Measurements from ENCODE around the gene LPP.

Gene LPP

DNA sequence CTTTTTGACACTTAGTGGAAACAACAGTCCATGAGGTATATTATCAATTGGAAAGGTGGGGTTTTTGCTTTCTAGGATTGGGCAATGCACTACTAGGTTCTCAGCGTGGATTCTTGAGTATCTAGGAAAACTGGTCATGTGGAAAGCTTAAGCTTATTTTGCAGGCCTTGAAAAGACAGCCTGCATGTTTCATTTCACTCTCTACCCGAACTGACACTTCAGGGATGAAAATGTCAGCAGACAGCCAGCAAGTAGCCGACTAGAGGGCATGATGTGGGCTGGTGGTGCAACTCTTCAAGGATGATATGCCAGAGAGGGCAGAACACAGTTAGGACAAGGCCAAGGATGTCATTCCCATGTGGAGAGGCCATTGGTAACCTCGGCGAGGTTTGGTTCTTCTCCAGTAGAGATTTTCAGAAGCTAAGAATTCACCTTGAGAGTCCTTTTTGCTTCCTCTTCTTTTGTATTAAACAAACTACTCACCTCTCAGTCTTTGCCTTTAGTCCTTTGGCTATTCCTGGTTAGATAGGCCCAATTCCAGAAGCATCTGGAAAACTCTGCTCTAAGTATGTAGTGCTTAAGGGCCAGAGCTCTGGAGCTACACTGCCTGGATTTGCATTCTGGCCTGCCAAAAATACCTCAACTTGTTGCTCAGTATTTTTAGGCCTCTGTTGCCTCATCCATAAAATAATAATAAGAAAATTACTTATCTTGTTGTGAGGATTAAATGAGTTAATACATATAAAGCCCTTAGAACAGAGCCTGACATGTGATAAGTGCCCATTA, 17.9 kb downstream of the LPP start:
- DNase-seq: no peak

DNA sequence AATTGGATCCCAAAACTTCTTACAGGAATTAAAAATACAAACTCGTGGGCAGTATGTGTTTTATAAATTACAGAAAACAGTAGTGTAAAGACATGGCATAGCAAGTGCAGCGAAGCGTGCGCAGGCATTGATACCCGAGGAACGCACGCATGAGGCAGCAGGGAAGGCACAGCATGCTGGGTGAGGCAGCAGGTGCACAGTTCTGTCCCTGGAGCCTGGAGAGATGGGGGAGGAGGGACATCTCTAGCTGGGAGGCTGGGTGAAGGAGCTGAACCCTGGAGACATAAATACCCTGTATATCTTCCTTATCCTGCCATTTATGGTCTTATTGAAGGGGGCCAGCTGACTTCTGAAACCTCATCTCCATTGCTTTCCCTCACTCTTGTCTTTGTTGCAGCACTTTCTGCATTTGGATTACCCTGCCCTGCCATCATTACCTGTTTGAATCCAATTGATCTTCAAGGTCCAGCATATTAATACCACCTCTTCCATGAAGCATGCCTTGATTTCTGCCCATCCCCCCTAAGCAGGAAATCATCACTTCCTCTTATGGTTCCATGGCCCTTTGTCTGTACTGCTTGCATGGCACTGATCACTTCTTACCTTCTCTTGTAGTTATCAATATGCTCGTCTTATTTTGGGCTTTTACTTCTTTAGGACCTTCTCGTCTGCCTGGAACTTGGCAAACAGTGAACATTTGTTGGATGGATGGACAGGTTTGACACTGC, 20.5 kb downstream of the LPP start:
- no peak for DNase-seq

DNA sequence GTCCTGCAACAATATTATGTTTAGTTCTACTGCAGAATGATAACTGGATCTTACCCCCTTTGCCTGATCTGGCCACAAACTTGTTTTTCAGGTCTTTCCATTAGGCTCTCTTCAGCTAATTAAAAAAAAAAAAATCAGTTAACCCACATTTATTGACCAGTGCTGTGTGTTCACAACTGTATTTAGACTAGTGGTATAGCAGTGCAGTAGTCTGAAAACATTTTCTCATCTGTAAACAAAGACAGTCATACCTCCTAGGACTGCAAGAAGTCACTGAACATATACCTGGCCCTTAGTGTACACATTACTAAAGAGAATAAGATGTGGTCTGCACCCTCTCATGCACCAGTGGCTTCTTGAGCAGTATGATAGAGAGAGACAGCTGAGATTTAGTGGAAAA, 22.5 kb downstream of the LPP start:
- DNase-seq: no peak

DNA sequence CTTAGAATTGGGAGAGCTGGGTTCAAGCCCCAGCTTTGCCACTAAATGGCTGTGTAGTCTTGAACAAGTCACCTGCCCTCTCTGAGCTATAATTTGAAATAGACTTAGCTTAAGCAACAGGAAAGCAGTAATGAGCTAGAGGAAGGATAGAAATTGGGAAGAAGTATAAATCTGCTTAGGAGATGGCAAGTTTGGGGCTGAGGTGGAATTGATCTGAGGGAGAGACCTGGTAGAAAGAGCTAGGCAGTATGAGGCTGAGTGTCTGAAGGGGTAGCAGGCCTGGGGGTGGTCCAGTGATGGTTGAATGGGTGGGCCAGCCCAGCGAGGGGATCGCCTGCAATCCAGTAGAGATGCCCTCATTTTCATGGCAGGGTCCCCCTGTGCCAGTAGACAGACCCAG, 22.9 kb downstream of the LPP start:
- no peak for DNase-seq

DNA sequence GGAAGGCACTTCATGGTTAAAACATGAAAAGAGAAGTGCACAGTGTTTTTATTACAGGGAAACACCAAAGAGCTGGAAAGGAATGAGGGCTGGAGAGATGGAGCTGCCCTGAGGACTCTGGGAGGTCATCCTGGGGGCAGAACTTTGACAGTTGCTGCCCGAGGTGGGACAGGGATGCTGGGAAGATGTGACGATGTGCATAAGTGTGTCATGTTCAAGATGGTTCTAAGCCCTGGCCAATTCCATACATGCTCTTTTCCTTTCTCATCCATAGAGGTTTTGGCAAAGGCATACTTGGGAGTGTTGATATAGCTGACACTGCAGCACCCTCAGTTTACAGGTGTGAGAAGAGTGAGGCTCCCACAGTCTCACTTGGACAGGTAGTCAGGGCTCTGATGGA, 23.8 kb downstream of the LPP start:
- DNase-seq: no peak

DNA sequence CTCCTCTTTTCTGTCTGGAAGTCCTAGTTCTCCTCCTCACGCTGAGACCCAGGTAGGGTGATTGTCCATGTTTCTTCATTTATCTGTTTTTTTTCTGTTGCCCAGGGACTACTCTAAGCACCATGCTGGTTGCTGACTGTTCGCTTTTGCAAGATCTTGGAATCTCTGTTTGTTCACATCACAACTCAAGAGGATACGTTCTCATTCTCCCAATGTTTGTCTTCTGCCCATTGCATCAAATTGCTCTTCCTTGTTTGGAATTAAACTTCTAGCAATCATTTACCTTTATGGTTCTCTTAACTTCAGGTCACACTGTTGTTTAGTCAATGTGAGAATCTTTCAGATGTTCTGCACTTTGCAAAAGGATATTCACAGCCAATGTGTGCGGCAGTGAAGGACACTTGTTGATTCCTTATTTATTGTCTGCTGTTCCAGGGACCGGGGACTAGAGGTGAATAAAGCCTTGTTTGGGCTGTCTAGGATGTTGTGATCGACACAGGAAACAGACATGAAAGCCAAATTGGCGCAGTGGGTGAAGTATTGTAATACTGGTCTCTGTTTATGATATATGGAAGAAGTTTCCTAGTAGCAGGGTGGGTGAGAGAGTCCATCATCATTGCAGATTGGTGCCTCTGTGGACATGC, 24.5 kb downstream of the LPP start:
- DNase-seq: no peak

DNA sequence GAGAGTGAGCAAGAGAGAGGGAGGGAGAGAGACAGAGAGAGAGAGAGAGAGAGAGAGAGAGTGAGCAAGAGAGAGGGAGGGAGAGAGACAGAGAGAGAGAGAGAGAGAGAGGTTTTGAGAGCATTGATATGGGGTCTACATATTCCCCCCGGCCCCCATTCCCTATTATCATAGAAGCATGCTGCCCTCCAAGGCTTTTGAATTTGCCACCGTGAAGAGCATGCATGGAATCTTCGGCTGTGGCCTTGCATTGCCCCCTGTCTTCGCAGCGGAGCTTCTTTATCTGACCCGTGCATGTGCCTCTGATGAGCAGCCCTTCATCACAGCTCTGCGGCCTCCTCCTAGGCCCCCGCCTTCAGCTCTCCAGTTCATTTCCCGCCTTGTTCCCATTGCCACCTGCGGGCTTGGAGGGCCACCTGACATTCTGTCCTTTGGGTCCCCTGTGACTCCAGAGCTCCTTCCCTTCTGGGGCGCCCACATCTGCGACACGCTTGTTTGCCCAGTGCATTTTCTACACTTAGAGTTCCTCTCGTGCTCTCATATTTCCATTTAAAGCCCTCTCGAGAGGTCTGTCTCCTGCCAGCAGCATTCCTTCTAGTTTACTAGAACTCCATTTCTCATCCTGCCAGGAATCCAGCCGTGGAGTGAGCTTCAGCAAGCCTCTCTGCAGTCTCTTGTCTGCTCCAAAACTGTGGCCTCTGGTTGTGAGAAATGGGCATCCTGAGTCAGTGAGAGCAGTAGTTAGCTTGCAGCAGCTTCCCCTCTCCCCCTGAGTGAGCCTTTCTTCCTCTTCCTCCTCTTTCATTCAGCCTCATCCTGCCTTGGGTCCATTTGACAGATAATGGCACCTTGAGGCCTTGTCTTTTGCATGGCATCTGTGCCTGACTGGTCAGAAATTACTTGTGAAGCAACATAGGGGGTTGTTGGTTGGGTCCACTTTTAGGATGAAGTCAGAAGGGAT, 25.3 kb downstream of the LPP start:
- DNase-seq: no peak

DNA sequence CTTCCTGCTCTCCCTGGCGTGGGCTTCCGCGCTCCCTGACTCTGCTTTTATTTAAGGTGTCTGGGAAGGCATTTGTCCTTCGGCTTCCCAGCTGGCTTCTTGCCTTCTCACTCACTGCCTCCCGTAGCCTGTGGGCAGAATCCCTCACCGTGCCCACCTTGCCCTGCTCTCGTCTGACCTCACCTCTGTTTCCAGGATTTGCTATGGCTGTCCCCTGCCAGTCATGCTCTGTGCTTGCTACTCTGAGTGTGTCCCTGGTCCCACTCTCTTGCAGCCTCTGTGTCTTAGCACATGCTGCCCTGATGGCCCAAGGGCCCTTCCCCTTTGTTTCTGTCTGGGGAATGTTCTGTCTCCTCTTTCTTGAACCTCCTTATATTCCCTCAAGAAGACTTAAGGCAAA, 26.2 kb downstream of the LPP start:
- DNase-seq: no peak

DNA sequence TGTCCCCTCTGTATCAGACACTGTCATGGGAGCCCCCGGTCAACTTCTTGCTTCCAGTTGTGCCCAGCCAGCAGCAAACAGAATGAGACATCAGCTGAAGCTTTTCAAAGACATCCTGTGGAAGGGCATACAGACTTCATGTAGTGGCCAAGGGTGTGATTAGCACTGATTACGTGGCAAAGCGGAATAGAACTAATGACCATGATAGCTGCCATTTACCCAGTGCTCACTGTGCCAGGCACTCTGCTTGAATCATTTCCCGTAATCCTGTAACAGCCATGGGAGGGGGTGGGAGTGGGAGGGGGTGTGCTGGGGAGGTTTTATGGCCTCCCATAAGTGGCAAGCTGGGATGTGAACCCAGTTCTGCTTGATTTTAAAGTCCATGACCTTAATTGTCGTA, 29.5 kb downstream of the LPP start:
- no peak for DNase-seq

DNA sequence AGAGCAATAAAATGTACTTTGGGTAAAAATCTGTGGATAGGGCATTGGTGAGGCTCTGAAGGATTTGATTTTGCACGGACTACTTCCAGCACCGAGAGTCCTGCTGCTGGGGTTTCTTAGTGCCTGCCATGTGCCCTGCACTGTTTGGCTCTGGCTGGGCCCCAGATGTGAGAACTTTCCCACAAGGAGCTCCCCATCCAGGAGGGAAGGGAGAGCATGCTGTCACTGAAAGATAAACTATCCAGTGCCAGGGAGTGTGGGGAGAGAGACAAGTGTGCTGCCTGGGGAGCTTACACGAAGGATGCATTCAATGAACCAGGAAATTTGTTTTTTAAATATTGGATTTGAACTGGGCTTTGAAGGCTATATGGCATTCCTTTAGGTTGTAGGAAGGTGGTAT, 30.2 kb downstream of the LPP start:
- no peak for DNase-seq

DNA sequence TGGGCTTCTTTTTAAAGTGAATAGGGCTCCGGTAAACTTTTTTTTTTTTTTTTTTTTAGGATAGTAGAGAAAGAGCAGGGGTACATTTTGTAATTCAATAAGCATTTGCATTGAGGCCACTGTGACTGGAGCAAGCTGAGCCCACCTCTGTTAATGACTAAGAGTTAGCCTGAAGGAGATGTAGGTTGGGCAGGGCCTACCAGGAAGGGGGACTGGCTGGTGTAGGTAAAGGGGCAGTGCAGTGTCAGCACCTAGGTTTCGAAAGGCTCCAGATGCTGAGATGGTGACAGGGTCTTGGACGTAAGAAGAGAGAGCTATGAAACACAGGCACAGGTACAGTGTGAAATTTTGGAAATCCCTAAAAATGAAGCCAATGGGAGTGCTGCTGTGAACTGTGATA, 30.7 kb downstream of the LPP start:
- DNase-seq: no peak

DNA sequence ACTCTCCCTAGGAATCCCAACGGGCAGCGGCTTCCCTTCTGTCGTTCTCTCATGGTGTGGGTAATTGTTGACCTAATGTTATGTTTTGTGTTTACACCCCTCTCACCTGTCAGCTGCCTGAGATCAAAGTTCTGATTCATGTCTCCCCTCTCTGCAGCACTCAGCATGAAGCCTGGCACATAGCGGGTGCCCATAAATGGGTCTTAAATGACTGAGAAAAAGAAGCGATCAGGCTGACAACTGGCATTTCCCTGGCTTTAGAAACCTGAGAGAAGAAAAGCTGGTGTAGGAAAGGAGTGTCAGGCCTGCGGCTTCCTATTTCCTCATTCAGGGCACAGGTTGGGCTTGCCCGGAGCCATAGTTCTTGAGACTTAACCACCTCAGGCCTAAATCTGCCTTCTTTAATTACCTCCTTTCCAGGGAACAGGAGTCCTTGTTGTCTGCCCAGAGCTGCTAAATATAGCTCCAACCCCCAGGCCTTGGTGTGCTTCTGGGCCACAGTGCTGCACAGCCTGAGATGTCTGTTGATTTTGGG, 31.8 kb downstream of the LPP start:
- no peak for DNase-seq

DNA sequence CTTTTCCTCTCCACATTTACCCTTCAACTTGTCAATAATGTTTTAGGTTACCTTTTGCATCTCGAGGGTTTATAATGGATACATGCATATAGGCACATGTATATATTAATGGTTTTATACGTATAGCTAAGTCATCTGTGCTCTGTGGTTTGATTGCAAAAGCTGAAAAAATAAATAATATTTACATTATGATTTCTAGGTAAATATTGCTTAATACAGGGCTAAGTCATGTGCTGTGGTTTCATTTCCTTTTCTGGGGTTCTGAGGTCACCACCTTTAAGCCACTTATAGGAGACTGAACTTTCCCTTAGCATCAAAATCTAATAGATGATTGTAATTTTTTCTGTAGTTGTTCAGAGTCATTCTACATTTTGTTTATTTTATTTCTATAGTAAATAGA, 33.1 kb downstream of the LPP start:
- DNase-seq: no peak

DNA sequence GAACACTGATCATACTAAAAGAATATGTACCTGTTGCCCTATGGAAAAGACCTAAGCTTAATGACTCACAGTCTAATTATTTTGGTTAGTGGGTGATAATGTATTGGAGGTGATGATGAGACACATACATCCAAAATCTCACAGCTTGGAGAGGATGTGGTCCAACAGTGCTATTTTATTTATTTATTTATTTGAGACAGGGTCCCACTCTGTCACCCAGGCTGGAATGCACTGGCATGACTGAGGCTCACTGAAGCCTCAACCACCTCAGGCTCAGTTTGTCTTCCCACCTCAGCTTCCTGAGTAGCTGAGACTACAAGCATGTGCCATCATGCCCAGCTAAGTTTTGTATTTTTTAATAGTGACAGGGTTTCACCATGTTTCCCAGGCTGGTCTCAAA, 35.0 kb downstream of the LPP start:
- DNase-seq: no peak

DNA sequence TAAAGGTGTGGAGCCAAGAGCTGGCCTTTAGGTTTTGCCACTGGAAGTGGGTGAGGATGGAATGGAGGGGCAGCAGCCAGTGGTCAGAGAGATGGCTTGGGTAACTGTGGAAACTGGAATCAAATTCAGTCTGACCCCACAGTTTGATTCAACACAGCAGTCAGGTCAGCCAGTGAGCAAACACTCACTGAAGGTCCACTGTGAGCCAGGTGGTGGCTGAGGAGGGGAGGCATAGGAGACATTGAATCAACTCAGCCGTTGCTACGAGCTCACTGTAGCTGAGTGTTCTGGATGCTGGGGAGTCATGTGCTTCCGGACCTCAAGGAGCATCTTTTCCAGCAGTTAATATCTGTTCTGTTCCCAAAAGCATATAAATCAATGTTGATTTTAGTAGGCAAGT, 37.5 kb downstream of the LPP start:
- no peak for DNase-seq

DNA sequence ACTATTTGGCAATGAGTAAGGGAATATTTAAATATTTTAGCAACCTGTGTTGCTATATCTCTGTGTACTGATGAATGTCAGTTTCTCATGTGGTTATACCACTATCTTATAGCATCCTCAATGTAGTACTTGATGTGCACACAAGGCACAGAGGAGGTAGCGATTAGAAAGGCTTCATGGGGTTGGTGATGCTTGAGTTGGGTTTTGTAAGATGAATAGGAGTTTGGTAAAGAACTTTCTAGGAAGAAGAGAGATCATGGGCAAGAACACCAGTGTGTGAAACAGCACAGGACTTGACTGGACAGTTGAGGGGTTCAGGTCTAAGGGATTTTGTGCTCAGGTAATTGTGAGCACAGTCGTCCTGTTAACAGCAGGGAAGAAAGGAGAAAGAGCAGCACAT, 38.1 kb downstream of the LPP start:
- no peak for DNase-seq

DNA sequence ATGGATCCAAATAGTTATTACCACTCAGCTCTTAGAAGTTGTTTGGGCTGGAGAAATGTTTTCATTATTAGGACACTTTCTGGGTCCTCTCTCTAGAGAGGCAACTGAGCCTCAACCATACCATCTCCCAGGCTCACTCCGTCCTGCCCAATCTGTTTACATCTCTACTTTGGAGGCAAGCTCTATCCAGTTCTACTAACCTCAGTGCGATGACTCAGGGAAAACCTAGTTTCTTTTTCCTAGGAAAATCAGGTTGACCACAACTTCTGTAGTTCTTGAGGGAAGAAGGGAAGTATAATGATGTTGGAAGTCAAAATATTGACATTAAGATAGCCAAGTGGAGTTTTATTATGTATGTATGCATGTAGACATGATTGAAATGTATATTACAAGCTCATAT, 40.4 kb downstream of the LPP start:
- DNase-seq: no peak

DNA sequence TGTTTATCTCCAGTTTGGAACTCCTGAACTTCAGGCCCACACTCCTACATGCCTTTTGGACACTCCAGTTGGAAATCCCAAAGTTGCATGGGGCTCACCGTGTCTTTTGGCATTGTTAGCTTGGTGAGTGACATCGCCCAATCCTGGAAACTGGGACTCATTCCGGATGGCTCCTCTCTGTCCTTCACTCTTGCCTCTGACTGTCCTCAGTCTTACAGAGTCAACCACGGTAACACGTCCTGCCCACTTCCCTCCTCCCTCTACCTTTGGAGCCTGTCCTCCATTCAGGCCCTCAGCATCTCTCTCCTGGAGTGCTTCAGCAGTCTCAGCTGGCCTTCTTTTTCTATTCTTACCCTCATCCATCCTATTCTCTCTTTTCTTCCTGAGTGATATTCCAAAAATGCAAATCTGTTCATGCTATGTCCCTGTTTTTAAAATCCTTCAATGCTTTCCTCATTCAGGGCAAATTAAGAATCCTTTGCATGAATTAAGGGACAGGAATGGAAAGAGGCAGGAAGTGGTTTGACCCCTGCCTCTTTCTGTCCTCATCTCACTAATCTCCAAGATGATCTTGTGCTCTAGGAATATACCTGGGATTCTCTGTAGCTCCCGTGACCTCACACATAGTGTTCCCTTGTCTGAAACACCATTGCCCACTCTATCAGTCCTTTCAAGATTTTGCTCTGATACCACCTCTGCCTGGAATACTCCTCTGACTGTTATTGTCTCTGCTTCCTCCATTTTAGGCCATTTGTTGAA, 42.5 kb downstream of the LPP start:
- DNase-seq: no peak

DNA sequence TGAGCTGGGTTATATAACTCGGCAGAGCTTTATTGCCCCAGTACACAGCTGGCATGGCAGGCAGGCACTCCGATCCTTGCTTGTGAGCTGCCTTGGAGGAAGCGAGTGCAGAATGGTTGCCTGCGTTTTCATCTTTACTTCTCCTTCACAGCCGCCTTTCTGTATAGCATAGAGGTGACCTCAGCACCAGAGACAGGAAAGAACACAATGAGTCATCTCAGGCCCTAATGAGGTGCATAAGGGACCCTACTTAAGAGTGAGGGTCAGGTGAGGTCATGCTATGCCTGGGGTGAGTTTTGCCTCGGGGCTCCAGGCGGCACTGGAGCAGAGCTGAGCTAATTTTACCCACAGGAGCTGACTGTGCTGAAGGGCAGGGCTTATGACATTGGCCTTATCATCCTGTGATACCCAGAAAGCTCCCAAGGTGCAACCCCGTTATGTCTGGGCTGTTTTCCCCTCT, 43.5 kb downstream of the LPP start:
- DNase-seq: no peak

DNA sequence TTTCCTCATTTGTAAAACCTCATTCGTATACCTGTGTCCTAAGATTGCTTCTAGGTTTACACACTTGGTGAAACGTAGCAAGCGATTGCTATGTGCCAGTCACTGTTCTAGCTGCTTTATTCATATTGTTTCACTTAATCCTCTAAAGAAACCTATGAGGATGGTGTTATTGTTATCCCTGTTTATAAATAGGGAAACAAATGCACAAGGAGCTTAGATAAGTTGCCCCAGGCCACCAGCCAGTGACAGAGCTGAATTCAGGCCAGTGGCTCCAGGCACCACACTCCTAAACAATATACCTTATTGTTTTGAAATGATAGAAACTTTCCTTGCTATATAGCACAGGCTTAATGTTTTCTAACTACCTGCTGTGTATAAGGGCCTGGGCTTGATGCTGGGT, 44.0 kb downstream of the LPP start:
- DNase-seq: no peak

DNA sequence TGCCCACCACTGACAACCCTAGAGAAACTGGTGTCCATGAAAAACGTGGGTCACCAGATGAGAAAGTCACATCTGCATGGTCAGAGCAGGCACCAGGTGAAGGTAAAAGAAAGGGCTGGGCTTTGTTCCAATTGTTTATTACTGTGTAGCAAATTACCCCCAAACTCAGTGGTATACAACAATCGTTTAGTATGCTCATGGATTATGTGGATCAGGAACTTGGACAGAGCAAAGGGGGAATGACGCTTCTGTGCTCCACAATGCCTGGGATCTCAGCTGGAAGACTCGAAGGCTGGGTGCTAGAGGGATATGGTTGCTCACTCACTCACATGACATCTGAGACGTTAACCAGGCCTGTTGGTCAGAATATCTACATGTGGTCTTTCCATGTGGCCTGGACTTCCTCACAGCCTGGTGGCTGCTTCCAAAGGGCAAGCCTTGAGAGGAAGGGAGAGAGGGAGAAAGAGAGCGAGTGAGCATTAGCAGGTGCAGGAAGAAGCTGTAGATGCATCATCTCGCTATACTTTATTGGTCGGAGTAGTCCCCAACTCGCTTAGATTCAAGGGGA, 44.9 kb downstream of the LPP start:
- DNase-seq: no peak

DNA sequence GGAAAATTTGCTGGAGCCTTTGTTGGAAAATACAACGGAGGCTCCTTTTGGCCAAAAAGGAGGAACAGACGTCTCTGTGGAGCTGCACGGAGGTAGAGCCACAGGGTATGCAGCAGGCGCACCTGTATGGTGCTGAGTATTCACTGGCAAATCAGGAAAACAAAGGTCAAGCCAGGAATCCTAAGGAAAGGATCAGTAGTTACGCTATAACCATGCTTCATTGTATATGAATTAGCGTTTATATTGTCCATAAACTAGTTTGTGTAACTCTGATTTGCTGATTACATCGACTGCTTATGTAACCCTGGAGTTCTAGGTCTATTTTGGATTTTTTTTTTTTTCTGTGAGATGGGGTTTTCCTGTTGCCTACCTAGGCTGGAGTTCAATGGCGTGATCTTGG, 45.4 kb downstream of the LPP start:
- DNase-seq: no peak
